Bronchial epithelial cell (primary cell): ENCODE results near the gene EEF2K. TPM values are rescaled to one million over a fixed set of nuclear protein-coding genes. Genes with fewer than 3 reads are reported as not detected.
A peak's percentile ranks its signal among the peaks of the same experiment; 100 is the strongest.

ENCODE experiments used
- DNase-seq: peaks from one replicate; pipeline ENCODE4 v3.0.0-alpha.2; 2010; ENCODE audit warnings: low read depth
- FAIRE-seq: peaks from 2 replicates; lab custom pipeline; 2011; peaks lifted over from hg19 to GRCh38; lab: Jason Lieb, UNC
- H3K27me3 ChIP-seq: 2 replicates; pipeline ENCODE4 v1.5.1; 2011; ENCODE audit warnings: low read length; ENCODE audit not compliant: control insufficient read depth, insufficient read depth
- H3K36me3 ChIP-seq: 2 replicates; pipeline ENCODE4 v1.5.1; 2011; ENCODE audit warnings: low read length; ENCODE audit not compliant: control insufficient read depth, insufficient read depth
- H3K4me3 ChIP-seq: 2 replicates; pipeline ENCODE4 v1.5.1; 2011; ENCODE audit warnings: mild to moderate bottlenecking, low read depth, low read length, control low read depth
- total RNA-seq: library from RNA; depleted of rRNA; stranded (reverse); fragments of >200 nt; gene quantifications from 2 replicates; pipeline ENCODE4 v1.2.1, GENCODE V29; 2014
- TF ChIP-seq, protein P1 (sequence below): IDR thresholded peaks from 2 replicates; pipeline ENCODE4 v1.5.1; 2011; ENCODE audit warnings: mild to moderate bottlenecking, moderate library complexity, low read length, control low read depth, inconsistent platforms; ENCODE audit not compliant: insufficient read depth, severe bottlenecking

EEF2K gene
- total RNA-seq, 1 donor from 2014 or later: 6.3 TPM

DNA sequence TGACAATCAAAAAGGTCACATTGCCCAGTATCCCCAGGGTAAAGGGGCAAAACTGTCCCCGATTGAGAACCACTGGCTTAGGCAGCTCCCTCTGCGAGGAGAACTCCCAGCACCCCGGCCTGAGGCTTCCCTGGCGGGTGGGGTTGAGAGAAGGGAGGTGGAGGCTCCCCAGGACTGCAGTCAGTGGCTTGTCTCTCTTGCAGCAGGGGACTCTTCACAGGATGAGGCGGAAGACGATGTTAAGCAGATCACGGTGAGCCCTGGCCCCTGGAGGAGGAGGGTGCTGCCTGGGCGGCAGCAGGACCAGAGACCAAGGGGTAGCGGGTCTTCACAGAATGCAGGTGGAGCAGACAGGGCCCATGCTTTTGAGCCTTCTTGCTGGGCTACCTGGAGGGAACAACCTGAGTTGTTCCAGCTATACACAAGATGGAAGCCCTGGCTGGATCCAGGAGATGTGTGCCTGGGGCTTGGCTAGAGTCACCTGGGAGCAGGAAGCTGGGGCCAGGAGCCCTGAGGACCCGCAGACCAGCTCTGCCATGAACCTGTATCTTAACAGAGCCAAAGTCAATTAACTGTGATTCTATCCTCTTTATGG, 107.9 kb downstream of the EEF2K start:
- DNase-seq (no peak), FAIRE-seq (no peak)
- Histone ChIP-seq H3K27me3 (no peaks in the 10 kb centered on the region), H3K4me3 (no peak overlapping the region), H3K36me3 (peaks cover 34% of the 10 kb centered on the region)
- TF ChIP-seq, protein P1, sequence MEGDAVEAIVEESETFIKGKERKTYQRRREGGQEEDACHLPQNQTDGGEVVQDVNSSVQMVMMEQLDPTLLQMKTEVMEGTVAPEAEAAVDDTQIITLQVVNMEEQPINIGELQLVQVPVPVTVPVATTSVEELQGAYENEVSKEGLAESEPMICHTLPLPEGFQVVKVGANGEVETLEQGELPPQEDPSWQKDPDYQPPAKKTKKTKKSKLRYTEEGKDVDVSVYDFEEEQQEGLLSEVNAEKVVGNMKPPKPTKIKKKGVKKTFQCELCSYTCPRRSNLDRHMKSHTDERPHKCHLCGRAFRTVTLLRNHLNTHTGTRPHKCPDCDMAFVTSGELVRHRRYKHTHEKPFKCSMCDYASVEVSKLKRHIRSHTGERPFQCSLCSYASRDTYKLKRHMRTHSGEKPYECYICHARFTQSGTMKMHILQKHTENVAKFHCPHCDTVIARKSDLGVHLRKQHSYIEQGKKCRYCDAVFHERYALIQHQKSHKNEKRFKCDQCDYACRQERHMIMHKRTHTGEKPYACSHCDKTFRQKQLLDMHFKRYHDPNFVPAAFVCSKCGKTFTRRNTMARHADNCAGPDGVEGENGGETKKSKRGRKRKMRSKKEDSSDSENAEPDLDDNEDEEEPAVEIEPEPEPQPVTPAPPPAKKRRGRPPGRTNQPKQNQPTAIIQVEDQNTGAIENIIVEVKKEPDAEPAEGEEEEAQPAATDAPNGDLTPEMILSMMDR: no peak

- FAIRE-seq (no peak), DNase-seq (peak; percentile 90)
- TF ChIP-seq, protein P1: no peak
- no peak overlapping the region for H3K4me3 ChIP-seq
- no peaks in the 10 kb centered on the region for H3K27me3 ChIP-seq
- H3K36me3 ChIP-seq: peaks cover 27% of the 10 kb centered on the region
These were observed 108.9 kb downstream of the EEF2K start for GRCh38 chr16:22314661-22315626.

- DNase-seq (no peak), FAIRE-seq (no peak)
- Histone ChIP-seq H3K27me3 (no peaks in the 10 kb centered on the region), H3K4me3 (no peak overlapping the region), H3K36me3 (peaks cover 27% of the 10 kb centered on the region)
- TF ChIP-seq, protein P1: no peak
These were observed 109.9 kb downstream of the EEF2K start for GRCh38 chr16:22315979-22316378.

- no peak for DNase-seq
- Histone ChIP-seq H3K4me3 (no peak overlapping the region), H3K27me3 (no peaks in the 10 kb centered on the region), H3K36me3 (peaks cover 28% of the 10 kb centered on the region)
- FAIRE-seq: no peak
- TF ChIP-seq, protein P1: no peak
These were observed 110.3 kb downstream of the EEF2K start for GRCh38 chr16:22316411-22316811.

DNA sequence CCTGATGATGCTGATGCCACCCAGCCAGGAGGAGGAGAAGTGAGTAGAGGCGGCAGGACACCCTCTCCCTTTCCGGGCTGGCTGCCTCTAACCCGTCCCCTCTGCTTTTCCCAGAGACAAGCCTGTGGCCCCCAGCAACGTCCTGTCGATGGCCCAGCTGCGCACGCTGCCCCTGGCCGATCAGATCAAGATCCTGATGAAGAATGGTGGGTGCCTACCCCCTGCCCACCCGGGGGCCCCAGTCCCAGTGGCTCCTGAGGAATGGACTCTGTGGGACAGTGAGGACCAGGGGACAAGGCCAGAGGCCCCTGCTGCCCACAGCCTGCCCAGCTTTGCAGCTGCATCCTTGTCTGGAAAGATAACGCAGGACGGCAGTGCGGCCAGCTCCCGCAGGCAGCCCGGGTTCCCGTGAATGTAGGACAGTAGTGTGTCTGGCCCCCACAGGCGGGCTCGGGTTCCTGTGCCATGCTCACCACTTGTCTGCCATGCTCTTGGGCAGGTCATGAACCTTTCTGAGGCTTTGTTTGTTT, 111.0 kb downstream of the EEF2K start:
- FAIRE-seq (no peak), DNase-seq (no peak)
- peaks cover 32% of the 10 kb centered on the region for H3K36me3 ChIP-seq
- TF ChIP-seq, protein P1: no peak
- H3K27me3 ChIP-seq: no peaks in the 10 kb centered on the region
- H3K4me3 ChIP-seq: no peak overlapping the region
